ENCODE results near the gene TSR3. TPM values are rescaled to one million over a fixed set of nuclear protein-coding genes. Genes with fewer than 3 reads are reported as not detected.

The TSR3 gene
- total RNA-seq, 1 experiment from 2014 or later = 58.8 TPM

DNA sequence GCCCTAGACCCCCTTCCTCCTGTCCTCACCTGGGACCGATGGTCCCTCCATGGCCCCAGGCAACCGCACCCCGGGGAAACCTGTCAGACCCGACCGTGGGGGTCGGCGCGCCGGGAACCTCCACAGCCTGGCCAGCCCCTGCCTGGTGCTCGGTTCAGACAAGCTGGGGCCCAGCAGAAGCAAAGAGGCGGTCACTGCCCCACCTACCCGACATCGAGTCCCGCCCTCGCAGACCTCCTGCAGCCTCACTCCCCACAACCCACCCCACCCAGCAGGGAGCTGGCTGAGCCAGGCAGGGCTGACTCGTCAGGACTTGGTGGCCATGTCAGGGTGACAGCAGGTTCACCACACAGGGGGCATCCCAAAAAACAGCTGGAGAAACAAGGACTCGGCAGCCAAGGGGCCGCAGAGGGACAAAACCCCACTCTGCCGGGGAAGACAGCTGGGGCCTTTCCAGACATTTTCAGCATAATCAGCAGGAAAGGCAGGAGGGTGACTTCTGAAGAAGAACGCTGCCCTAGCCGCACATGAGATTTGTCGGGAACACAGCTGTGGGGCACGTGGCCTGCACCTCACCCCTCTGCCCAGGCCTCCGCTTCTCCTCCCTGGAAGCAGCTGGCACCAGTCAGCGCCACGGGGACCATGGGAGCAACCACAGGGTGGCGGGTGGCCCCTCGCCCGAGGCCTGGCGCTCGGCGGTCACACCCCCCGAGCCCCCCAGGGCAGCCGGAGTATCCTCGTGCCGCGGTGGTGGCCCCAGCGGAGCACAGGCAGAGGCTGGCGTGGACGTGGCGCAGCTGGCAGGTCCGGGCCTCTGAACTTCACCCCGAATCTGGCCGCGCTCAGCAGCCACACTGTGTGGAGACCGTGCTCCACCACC is 23.0 kb upstream of the TSR3 start:
- Histone ChIP-seq H3K18ac (ENCODE audit: insufficient read length, low read depth, low read length) (no peak overlapping the region), H2BK15ac (ENCODE audit: low read depth, low read length) (no peak overlapping the region), H4K5ac (ENCODE audit: insufficient read length, low read depth, low read length) (no peak overlapping the region), H2BK12ac (ENCODE audit: insufficient read length, low read depth, low read length) (no peak overlapping the region), H4K20me1 (ENCODE audit: control insufficient read depth, insufficient read depth, insufficient read length) (no peaks in the 10 kb centered on the region), H3K79me2 (ENCODE audit: insufficient read depth, low read length) (peaks cover 3% of the 10 kb centered on the region; the same call in 1 of the 2 replicates), H2AK5ac (ENCODE audit: insufficient read length, low read length) (no peak overlapping the region), H3K79me1 (ENCODE audit: insufficient read depth, low read depth, low read length, poor library complexity, severe bottlenecking) (peaks cover 5% of the 10 kb centered on the region), H3K9me3 (ENCODE audit: control insufficient read depth, low read depth, low read length) (no peaks in the 10 kb centered on the region), H2BK20ac (ENCODE audit: low read depth, low read length, poor library complexity, severe bottlenecking) (no peak overlapping the region), H3K27me3 (ENCODE audit: insufficient read depth, low read length) (no peaks in the 10 kb centered on the region), H3K4me1 (ENCODE audit: insufficient read depth, low read length) (no peaks in the 10 kb centered on the region), H3T11ph (ENCODE audit: low read length) (no peak overlapping the region), H3K56ac (ENCODE audit: insufficient read length, low read depth, low read length) (no peak overlapping the region), H4K91ac (ENCODE audit: insufficient read length, low read depth, low read length) (no peak overlapping the region), H3K4ac (ENCODE audit: low read depth, low read length) (no peak overlapping the region), H3K27ac (ENCODE audit: insufficient read length, low read depth, low read length) (no peak overlapping the region), H3K4me2 (ENCODE audit: insufficient read depth, insufficient read length, low read length) (no peak overlapping the region), H3K23ac (ENCODE audit: insufficient read length, low read depth, low read length) (no peak overlapping the region), H4K8ac (replicated peaks; ENCODE audit: insufficient read length, low read depth, low read length) (no peak overlapping the region), H3K14ac (ENCODE audit: insufficient read depth, low read length) (no peak overlapping the region), H2AFZ (ENCODE audit: low read length) (no peak overlapping the region), H3K9ac (ENCODE audit: extremely low read depth, insufficient read length, low read length) (no peak overlapping the region), H3K23me2 (ENCODE audit: insufficient read length, low read depth, low read length, poor library complexity, severe bottlenecking) (peaks cover 14% of the 10 kb centered on the region), H2BK120ac (ENCODE audit: low read depth, low read length, poor library complexity, severe bottlenecking) (no peak overlapping the region), H2BK5ac (ENCODE audit: insufficient read length, low read length) (no peak overlapping the region)
- WGBS (ENCODE audit: extremely low coverage, insufficient read length, low lambda C conversion rate) = no CpG with 5 or more reads among the region's 46 CpGs
- DNase-seq = no peak
- peak overlapping the region in 1 of 3 experiments; percentile 89; a peak in 1 of 7 replicates for H3K27ac Mint-ChIP-seq
- peaks cover 0 to 12% (median 6%) of the 10 kb centered on the region in 3 experiments; a peak in 5 of 7 replicates for H3K36me3 Mint-ChIP-seq (ENCODE audit: insufficient read depth in 1 of 3, low read depth in 3 of 3)
- no peak for TF ChIP-seq CTCF (conservative IDR thresholded peaks at IDR 0.05)
- no peaks in the 10 kb centered on the region; the same call in 1 of the 2 replicates for H3K27me3 Mint-ChIP-seq (ENCODE audit: low read depth)
- H3K9me3 Mint-ChIP-seq = no peaks in the 10 kb centered on the region
- no peak overlapping the region for H3K4me3 Mint-ChIP-seq
- H3K4me1 Mint-ChIP-seq = peaks cover 13% of the 10 kb centered on the region in 2 experiments
